HG03571 (cell line): ENCODE results near the gene ZRANB1.

Experiments
- ATAC-seq: cut with Tn5 transposase; IDR thresholded peaks from one replicate; pipeline ENCODE4 v1.9.1; 2021; ENCODE audit not compliant: unreplicated experiment

The ZRANB1 gene

GRCh38 chr10:124918906-124919305, 23.0 kb upstream of the ZRANB1 start:
- ATAC-seq, result no peak

GRCh38 chr10:124921261-124921660, 20.7 kb upstream of the ZRANB1 start:
- ATAC-seq, result no peak

- ATAC-seq, result no peak
Observed at GRCh38 chr10:124923684-124924083, 18.2 kb upstream of the ZRANB1 start.

GRCh38 chr10:124926548-124926947, 15.4 kb upstream of the ZRANB1 start:
- no peak for ATAC-seq

GRCh38 chr10:124928087-124928486, 13.8 kb upstream of the ZRANB1 start:
- ATAC-seq, result no peak

- no peak for ATAC-seq
Observed at GRCh38 chr10:124928545-124928944, 13.4 kb upstream of the ZRANB1 start.

GRCh38 chr10:124935946-124936345, 6.0 kb upstream of the ZRANB1 start:
- ATAC-seq, result no peak

- ATAC-seq, result no peak
Observed at GRCh38 chr10:124936813-124937212, 5.1 kb upstream of the ZRANB1 start.

- ATAC-seq, result no peak
Observed at GRCh38 chr10:124939290-124939689, 2.6 kb upstream of the ZRANB1 start.

GRCh38 chr10:124942317-124943169, 620 bp downstream of the ZRANB1 start:
- no peak for ATAC-seq

- ATAC-seq, result no peak
Observed at GRCh38 chr10:124943301-124944092, 1.6 kb downstream of the ZRANB1 start.

- ATAC-seq, result no peak
Observed at GRCh38 chr10:124944982-124945381, 3.1 kb downstream of the ZRANB1 start.

- ATAC-seq, result no peak
Observed at GRCh38 chr10:124946945-124947344, 5.0 kb downstream of the ZRANB1 start.

- ATAC-seq, result no peak
Observed at GRCh38 chr10:124949543-124949942, 7.6 kb downstream of the ZRANB1 start.

- no peak for ATAC-seq
Observed at GRCh38 chr10:124952123-124952522, 10.2 kb downstream of the ZRANB1 start.

GRCh38 chr10:124953421-124953820, 11.5 kb downstream of the ZRANB1 start:
- no peak for ATAC-seq

- no peak for ATAC-seq
Observed at GRCh38 chr10:124955243-124955642, 13.3 kb downstream of the ZRANB1 start.

- ATAC-seq, result no peak
Observed at GRCh38 chr10:124955868-124956267, 13.9 kb downstream of the ZRANB1 start.

- no peak for ATAC-seq
Observed at GRCh38 chr10:124956764-124957163, 14.8 kb downstream of the ZRANB1 start.

GRCh38 chr10:124957404-124957947, 15.6 kb downstream of the ZRANB1 start:
- no peak for ATAC-seq

GRCh38 chr10:124959564-124959963, 17.6 kb downstream of the ZRANB1 start:
- ATAC-seq, result no peak

GRCh38 chr10:124961248-124961570, 19.3 kb downstream of the ZRANB1 start:
- no peak for ATAC-seq
